Measurements from ENCODE around the gene KDM4C.

The KDM4C gene

DNA sequence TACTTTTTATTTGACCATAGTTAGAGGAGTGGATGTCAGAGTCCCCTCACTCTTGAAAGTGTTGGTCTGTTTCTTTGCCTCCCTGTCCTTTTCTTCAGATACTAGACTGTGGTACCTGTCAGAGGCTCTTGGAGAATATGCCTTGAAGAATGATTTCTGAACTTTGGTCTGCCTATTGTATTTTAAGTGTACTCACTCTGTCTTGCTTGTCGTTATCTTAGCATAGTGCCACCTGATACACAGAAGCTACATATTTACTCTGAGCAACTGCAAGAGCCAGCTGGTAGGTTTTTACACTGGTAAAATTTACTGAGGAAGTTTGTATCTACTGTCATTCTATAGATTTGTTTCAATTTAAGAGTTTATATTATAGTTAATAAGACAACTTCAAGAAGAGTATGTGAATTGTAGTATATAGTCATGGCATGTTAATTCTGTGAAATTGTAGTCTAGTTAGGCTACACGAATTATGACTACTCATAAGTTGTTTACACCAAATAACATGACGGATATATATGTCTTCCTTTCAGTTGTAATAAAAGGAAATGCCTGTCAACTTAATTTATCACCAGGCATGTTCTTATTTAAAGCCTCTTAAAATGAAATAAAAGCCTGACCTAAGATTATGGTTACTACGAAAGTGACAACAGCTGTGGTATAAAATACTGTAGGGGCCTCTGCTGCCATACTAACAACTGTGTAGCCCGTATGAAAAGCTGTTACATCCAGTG, 201.7 kb downstream of the KDM4C start:
- TF ChIP-seq, protein P1, sequence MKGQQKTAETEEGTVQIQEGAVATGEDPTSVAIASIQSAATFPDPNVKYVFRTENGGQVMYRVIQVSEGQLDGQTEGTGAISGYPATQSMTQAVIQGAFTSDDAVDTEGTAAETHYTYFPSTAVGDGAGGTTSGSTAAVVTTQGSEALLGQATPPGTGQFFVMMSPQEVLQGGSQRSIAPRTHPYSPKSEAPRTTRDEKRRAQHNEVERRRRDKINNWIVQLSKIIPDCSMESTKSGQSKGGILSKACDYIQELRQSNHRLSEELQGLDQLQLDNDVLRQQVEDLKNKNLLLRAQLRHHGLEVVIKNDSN (IDR thresholded peaks at IDR 0.05) = no peak
- TF ChIP-seq NFIC (IDR thresholded peaks at IDR 0.05) (no peak), TAF1 (IDR thresholded peaks at IDR 0.05; ENCODE audit: low read depth) (no peak)

DNA sequence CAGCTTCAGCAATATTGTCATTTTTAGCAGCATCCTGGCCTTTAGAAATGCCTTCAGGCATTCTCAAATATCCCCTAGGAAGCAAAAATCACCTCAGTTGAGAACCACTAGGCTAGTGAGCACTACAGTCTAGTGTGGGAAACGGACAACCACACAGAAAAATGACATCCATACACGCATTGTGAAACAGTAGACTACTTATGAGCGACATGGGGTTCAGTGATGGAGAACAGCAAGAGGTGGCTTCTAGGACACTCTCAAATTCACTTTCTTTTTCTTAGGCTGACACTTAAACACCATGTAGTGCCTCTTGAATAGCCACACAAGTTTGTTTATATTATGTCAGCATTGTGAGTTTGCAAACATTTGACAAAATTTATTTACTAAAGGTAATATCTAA, 203.0 kb downstream of the KDM4C start:
- TF ChIP-seq, protein P2, sequence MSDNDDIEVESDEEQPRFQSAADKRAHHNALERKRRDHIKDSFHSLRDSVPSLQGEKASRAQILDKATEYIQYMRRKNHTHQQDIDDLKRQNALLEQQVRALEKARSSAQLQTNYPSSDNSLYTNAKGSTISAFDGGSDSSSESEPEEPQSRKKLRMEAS (IDR thresholded peaks at IDR 0.05) = no peak
- TF ChIP-seq CEBPB (IDR thresholded peaks at IDR 0.05) (no peak), ZBTB7A (IDR thresholded peaks at IDR 0.05; ENCODE audit: low read depth) (no peak), EP300 (IDR thresholded peaks at IDR 0.05; ENCODE audit: borderline replicate concordance) (no peak), TAF1 (IDR thresholded peaks at IDR 0.05; ENCODE audit: low read depth) (no peak), RAD21 (IDR thresholded peaks at IDR 0.05; ENCODE audit: low read depth) (no peak), YY1 (IDR thresholded peaks at IDR 0.05; ENCODE audit: low read depth) (no peak), FOXM1 (IDR thresholded peaks at IDR 0.05; ENCODE audit: borderline replicate concordance, low read depth) (no peak), TCF12 (IDR thresholded peaks at IDR 0.05; ENCODE audit: low read depth) (no peak), NFIC (IDR thresholded peaks at IDR 0.05) (no peak)
- TF ChIP-seq, protein P1 (IDR thresholded peaks at IDR 0.05) = no peak
- TF ChIP-seq, protein P3, sequence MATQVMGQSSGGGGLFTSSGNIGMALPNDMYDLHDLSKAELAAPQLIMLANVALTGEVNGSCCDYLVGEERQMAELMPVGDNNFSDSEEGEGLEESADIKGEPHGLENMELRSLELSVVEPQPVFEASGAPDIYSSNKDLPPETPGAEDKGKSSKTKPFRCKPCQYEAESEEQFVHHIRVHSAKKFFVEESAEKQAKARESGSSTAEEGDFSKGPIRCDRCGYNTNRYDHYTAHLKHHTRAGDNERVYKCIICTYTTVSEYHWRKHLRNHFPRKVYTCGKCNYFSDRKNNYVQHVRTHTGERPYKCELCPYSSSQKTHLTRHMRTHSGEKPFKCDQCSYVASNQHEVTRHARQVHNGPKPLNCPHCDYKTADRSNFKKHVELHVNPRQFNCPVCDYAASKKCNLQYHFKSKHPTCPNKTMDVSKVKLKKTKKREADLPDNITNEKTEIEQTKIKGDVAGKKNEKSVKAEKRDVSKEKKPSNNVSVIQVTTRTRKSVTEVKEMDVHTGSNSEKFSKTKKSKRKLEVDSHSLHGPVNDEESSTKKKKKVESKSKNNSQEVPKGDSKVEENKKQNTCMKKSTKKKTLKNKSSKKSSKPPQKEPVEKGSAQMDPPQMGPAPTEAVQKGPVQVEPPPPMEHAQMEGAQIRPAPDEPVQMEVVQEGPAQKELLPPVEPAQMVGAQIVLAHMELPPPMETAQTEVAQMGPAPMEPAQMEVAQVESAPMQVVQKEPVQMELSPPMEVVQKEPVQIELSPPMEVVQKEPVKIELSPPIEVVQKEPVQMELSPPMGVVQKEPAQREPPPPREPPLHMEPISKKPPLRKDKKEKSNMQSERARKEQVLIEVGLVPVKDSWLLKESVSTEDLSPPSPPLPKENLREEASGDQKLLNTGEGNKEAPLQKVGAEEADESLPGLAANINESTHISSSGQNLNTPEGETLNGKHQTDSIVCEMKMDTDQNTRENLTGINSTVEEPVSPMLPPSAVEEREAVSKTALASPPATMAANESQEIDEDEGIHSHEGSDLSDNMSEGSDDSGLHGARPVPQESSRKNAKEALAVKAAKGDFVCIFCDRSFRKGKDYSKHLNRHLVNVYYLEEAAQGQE (IDR thresholded peaks at IDR 0.05; ENCODE audit: low read depth) = no peak

DNA sequence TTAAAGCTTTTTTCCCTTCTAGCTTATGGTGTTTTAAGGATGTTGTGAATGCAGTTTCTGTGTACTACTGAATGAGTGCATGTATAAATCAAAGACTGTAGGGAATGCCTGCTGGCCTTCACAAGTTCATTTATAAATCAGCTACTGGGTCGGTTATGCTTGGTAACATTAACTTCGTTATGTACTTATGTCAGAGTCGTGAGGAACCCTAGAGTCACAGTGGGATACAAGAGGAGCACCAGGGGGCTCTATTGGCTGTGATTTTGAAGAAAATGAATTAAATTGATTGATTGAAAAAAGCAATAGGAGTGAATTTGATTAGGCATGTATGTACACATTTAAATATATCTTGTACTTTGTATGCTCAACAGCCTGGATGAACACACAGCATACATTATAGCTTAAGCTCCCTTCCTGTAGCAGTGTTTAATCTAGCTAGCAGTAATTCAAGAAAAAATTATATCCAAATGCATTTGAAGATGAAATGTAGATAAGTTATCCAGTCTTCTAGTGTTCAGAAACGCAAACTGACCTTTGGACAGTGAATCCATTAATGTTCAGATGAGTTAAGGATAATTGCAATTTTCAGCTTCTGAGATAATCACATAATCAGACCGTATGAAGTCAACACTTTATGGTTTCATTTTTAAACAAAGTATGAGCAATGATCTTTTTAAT, 204.2 kb downstream of the KDM4C start:
- TF ChIP-seq ZBTB7A (IDR thresholded peaks at IDR 0.05; ENCODE audit: low read depth) (no peak), YY1 (IDR thresholded peaks at IDR 0.05; ENCODE audit: low read depth) (no peak), RAD21 (IDR thresholded peaks at IDR 0.05; ENCODE audit: low read depth) (no peak), TCF12 (IDR thresholded peaks at IDR 0.05; ENCODE audit: low read depth) (no peak), NFIC (IDR thresholded peaks at IDR 0.05) (no peak), CREB1 (IDR thresholded peaks at IDR 0.05; ENCODE audit: low read depth) (no peak), EGR1 (IDR thresholded peaks at IDR 0.05) (no peak), FOXM1 (IDR thresholded peaks at IDR 0.05; ENCODE audit: borderline replicate concordance, low read depth) (no peak), TEAD4 (IDR thresholded peaks at IDR 0.05) (no peak), CEBPB (IDR thresholded peaks at IDR 0.05) (no peak)
- TF ChIP-seq, protein P1 (IDR thresholded peaks at IDR 0.05) = no peak
- TF ChIP-seq, protein P2 (IDR thresholded peaks at IDR 0.05) = no peak
- TF ChIP-seq, protein P3 (IDR thresholded peaks at IDR 0.05; ENCODE audit: low read depth) = no peak

DNA sequence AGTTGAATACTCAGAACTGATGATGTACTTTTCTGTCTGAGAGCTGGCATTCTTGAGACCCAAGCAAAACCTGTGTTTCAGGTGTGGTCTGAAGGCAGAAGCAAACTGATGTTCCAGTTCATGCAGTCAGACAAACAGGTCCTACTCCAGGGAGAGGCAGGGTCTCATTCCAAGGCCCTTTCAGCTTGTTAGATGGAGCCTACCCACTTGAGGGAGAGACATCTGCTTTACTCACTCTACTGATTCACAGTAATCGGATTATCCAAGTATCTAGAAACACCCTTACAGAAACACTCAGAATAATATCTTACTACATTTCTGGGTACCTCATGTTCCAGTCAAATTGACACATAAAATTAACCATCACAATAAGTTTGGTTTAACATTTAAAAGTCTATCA, 207.8 kb downstream of the KDM4C start:
- TF ChIP-seq TAF1 (IDR thresholded peaks at IDR 0.05; ENCODE audit: low read depth) = no peak
- no peak for TF ChIP-seq FOXM1 (IDR thresholded peaks at IDR 0.05; ENCODE audit: borderline replicate concordance, low read depth)
- TF ChIP-seq TCF12 (IDR thresholded peaks at IDR 0.05; ENCODE audit: low read depth) = no peak
- TF ChIP-seq, protein P2 (IDR thresholded peaks at IDR 0.05) = no peak
- TF ChIP-seq, protein P1 (IDR thresholded peaks at IDR 0.05) = no peak
- no peak for TF ChIP-seq CEBPB (IDR thresholded peaks at IDR 0.05)

DNA sequence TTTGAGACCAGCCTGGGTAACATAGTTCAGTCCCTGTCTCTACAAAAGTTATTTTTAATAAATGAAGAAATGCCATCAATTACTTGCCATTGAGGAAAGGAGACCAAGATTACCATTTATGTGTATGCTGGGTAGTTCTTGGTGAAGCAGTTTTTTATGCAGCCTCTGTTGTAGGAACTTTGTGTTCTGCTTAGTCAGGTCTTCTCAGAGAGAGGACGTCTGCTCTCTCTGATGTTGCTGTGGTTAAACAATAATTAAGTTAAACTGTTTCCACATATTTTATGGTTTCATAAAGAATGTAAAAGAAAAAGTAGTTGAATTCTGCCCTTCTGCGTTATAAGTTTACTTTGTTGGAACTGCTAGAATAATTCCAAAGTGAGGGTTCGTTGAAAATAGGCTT, 210.5 kb downstream of the KDM4C start:
- TF ChIP-seq, protein P1 (IDR thresholded peaks at IDR 0.05) = no peak
- no peak for TF ChIP-seq CREB1 (IDR thresholded peaks at IDR 0.05; ENCODE audit: low read depth)
- no peak for TF ChIP-seq TCF12 (IDR thresholded peaks at IDR 0.05; ENCODE audit: low read depth)
- no peak for TF ChIP-seq EP300 (IDR thresholded peaks at IDR 0.05; ENCODE audit: borderline replicate concordance)
- TF ChIP-seq CEBPB (IDR thresholded peaks at IDR 0.05) = no peak
